ENCODE measurements around the gene SLC6A7.

Gene SLC6A7
- total RNA-seq = 0 reads per million in 2 donors

GRCh38 chr5:150189728-150190502, at the start of gene SLC6A7:
Gene SLC6A7, plus strand, starts transcription at chr5:150190062. Its CDS starts 266 bp downstream, at chr5:150190328.
- DNase-seq = no peak

DNA sequence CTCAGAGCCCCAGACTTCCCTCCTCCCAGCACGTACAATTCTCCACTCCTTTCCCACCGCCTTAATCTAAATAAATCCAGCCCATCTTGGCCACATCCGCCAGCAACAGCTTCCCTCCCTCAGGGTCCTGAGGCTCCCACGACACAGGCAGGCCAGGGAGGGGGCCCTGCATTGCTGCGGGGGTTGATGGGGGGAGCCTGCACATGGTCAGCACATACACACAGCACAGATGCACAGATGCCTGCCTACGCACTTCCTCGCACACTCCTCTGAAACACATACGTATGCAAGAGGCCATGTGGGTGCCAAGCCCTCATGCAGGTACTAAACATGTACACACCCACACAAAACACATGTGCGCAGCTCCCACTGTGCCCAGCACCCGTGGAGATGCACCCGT, 49.0 kb upstream of the SLC6A7 start:
- no peak for DNase-seq

- no peak for DNase-seq
Observed at GRCh38 chr5:150141544-150142184, 48.2 kb upstream of the SLC6A7 start.

- DNase-seq = no peak
Observed at GRCh38 chr5:150142185-150142958, 47.5 kb upstream of the SLC6A7 start.

- DNase-seq = no peak
Observed at GRCh38 chr5:150142959-150143349, 46.9 kb upstream of the SLC6A7 start.

- DNase-seq = no peak
Observed at GRCh38 chr5:150143350-150144245, 46.3 kb upstream of the SLC6A7 start.

DNA sequence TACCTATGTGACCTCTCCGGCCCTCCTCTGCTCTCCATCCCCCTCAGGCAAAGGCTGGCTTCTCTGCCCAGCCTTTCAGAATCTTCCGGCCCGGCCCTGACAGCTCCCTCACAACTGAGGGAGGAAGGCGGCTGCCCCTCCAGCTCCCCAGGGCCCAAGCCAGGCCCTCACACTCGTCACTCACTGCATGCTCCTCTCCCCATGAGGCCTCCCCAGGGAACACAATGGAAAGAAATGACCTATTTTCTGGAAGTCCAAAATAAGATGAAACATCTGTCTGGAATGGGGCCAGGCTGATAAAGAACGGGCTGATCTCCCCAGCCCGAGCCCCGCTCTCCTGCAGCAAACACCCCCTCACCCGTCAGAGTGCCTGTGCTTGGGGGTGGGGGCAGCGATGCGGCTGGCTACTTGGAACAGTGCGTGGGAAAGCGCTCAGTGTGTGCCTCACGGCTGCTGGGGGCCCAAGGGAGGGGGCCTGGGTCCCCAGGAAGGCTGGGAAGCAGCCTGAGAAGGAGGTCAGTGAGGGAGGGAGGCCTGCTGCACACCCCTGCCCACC, 45.5 kb upstream of the SLC6A7 start:
- no peak for DNase-seq

- DNase-seq = no peak
Observed at GRCh38 chr5:150144879-150145278, 45.0 kb upstream of the SLC6A7 start.

GRCh38 chr5:150146235-150146634, 43.6 kb upstream of the SLC6A7 start:
- no peak for DNase-seq

- no peak for DNase-seq
Observed at GRCh38 chr5:150146862-150147601, 42.8 kb upstream of the SLC6A7 start.

GRCh38 chr5:150147670-150148069, 42.2 kb upstream of the SLC6A7 start:
- no peak for DNase-seq

- no peak for DNase-seq
Observed at GRCh38 chr5:150148117-150148927, 41.5 kb upstream of the SLC6A7 start.

DNA sequence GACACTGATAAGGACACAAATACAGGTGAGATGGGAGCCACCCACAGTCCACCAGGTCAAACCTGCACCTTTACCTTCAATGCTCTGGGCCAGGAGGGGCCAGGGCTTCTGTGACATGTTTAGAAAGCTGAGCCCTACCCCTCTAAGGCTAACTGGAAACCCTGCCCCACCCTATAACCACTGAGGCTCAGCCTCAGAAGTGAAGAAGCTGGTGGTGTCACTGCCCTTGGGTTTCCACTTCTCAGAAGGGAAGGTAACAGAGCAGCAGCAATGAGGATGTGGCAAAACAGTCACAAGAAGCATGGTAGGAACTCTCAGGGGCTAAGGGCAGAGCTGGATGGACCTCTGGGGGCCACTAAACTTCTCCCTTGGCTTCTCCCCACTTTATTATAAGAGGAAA, 40.2 kb upstream of the SLC6A7 start:
- DNase-seq = peak in 1 of 5 experiments; percentile 12

- no peak for DNase-seq
Observed at GRCh38 chr5:150152636-150153462, 37.0 kb upstream of the SLC6A7 start.

DNA sequence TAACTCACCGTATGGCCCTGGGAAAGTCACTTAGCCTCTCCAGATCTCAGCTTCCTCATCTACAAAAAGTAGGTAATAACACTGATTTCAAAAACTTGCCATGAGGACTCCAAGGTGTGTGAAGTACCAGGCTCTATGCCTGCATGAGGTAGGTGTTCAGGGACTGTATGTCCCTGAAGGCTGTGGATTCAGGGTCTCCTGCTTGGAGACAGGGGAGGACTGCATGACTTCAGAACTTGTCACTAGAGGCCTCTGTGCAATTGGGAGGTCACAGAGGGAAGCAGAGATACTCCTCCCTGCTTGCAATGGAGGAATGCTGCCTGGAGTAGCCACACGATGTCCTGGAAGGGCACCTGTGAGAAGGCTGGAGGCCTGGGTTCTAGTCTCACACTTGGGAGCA, 36.4 kb upstream of the SLC6A7 start:
- no peak for DNase-seq

- peak in 1 of 5 experiments; percentile 21 for DNase-seq
Observed at GRCh38 chr5:150153957-150154617, 35.8 kb upstream of the SLC6A7 start.

GRCh38 chr5:150154618-150155128, 35.2 kb upstream of the SLC6A7 start:
- DNase-seq = no peak

- peak in 2 of 5 experiments; percentile 17 to 20 for DNase-seq
Observed at GRCh38 chr5:150155258-150156026, 34.4 kb upstream of the SLC6A7 start, which contains the start of gene PDGFRB. Gene PDGFRB, minus strand, starts transcription at chr5:150155845. Its CDS starts 18,798 bp downstream, at chr5:150137047.
